ENCODE measurements around the gene MRPS2. TPM values are rescaled to one million over a fixed set of nuclear protein-coding genes. Genes with fewer than 3 reads are reported as not detected.
A peak's percentile ranks its signal among the peaks of the same experiment; 100 is the strongest.

Gene MRPS2
- total RNA-seq, 6 experiments from 2014 or later, result 24.7 to 56.8 (median 30.5) TPM

DNA sequence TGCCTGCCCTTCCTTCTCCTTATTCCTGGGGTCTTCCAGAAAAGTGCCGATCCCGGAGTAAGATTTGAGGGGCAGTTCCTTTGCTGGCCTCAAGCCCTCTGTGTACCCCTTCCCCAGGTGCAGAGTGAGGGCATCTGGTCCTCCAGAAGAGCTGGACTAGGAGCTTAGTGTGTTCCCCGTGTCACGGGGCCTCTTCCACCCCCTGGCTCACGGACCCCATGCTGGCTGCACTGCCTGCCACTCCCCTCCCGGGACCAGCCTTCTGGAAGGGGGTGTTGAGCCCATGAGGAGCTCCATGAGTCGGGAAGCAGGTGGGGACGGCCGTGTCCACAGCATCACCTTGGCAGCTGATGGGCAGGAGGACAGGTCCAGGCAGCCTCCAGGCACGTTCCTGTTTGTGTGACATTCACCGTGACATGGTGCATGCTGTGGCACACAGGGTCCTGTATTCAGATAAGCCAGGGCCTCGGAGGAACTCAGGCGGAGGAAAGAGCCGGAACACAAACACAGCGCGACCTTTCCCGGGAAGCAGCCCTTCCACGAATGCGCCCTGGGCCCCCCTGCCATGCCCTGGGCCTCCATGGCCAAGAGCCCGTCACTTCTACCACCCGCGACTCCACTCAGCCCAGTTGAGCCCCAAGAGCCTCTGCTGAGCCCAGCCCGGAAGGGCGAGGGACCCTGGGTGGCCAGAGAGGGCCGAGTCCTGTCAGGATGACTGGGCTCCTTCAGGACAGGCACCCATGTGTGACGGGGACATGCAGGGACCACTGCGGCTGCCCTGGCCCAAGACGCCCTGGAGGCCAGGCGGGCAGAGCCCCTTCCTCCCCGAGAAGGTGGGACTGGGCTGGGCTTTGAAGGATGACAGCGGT lies 14.8 kb downstream of the MRPS2 start:
- peak in 1 of 3 donors; percentile 37 for DNase-seq
- 70% methylated on average over 19 of the region's 31 CpGs for WGBS (ENCODE audit: insufficient coverage, low coverage, low lambda C conversion rate, missing lambda C conversion rate)
- Histone ChIP-seq H3K4me3 (no peak overlapping the region), H3K27ac (no peak overlapping the region), H3K36me3 (no peaks in the 10 kb centered on the region), H3K9me3 (no peaks in the 10 kb centered on the region), H3K27me3 (no peaks in the 10 kb centered on the region), H3K4me1 (no peaks in the 10 kb centered on the region)
- intact Hi-C loops (cut with DNase I), result no loop called here
- TF ChIP-seq, protein P1, sequence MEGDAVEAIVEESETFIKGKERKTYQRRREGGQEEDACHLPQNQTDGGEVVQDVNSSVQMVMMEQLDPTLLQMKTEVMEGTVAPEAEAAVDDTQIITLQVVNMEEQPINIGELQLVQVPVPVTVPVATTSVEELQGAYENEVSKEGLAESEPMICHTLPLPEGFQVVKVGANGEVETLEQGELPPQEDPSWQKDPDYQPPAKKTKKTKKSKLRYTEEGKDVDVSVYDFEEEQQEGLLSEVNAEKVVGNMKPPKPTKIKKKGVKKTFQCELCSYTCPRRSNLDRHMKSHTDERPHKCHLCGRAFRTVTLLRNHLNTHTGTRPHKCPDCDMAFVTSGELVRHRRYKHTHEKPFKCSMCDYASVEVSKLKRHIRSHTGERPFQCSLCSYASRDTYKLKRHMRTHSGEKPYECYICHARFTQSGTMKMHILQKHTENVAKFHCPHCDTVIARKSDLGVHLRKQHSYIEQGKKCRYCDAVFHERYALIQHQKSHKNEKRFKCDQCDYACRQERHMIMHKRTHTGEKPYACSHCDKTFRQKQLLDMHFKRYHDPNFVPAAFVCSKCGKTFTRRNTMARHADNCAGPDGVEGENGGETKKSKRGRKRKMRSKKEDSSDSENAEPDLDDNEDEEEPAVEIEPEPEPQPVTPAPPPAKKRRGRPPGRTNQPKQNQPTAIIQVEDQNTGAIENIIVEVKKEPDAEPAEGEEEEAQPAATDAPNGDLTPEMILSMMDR (IDR thresholded peaks at IDR 0.05), result no peak
- TF ChIP-seq POLR2A (IDR thresholded peaks at IDR 0.05), result no peak
- ATAC-seq, result peak in 1 of 4 donors; percentile 33

DNA sequence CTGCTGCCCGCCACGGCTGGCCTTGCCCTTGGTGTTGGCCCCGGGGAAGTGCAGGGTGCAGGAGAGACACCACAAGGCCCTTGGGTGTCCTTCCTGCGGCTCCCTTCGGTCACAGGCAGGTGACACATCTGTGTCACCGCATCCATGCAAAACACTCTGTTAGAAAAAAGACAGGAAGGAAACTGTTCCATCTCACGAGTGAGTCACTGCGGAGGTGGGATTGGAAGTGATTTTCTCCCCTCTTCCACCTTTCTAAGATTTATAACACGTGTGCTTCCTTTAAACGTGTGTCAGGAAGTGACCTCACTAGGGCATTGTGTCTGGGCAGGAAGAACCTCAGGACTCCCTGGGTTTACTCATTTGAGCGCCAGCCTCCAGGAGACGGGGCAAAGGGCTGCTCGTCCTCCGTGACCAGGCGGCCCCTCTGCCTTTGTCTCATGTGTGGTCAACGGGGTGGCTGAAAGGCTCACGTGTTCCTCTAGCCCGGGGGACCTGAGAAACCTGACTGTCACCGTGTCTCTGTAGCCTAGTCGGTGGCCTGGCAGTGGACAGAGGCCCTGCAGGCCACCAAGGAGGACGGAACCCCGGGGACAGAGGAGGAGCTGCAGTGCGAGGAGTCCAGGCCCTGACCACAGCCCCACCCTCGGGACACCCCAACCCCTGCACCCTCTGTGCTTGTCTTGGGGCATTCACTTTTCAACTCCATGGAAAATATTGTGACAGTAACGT lies 15.8 kb downstream of the MRPS2 start:
- Histone ChIP-seq H3K27ac (no peak overlapping the region), H3K27me3 (no peaks in the 10 kb centered on the region), H3K4me3 (no peak overlapping the region), H3K36me3 (no peaks in the 10 kb centered on the region), H3K9me3 (no peaks in the 10 kb centered on the region), H3K4me1 (no peaks in the 10 kb centered on the region)
- DNase-seq (no peak), ATAC-seq (peak in 2 of 4 donors; percentile 7 to 27)
- 37% methylated on average over 9 of the region's 25 CpGs for WGBS (ENCODE audit: insufficient coverage, low coverage, low lambda C conversion rate, missing lambda C conversion rate)
- no peak for TF ChIP-seq POLR2A (IDR thresholded peaks at IDR 0.05)
- TF ChIP-seq, protein P1 (IDR thresholded peaks at IDR 0.05), result no peak
- intact Hi-C loops (cut with DNase I), result no loop called here

DNA sequence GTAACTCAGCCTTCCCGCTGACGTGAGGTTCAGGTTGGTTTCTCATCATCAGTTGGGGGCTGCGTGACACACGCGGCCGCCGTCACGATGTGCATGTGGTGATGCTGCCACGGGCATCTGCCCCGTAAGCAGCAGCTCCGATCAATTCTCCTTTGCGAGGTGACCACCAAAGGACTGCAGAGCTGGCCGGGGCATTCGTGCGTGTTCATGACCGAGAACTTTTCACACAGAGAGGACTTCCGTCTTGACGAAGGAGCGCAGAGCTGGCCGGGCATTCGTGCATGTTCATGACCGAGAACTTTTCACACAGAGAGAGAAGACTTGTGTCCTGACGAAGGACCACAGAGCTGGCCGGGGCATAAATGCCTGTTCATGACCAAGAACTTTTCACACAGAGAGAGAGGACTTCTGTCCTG lies 16.9 kb downstream of the MRPS2 start:
- no peak for DNase-seq
- ATAC-seq, result no peak

DNA sequence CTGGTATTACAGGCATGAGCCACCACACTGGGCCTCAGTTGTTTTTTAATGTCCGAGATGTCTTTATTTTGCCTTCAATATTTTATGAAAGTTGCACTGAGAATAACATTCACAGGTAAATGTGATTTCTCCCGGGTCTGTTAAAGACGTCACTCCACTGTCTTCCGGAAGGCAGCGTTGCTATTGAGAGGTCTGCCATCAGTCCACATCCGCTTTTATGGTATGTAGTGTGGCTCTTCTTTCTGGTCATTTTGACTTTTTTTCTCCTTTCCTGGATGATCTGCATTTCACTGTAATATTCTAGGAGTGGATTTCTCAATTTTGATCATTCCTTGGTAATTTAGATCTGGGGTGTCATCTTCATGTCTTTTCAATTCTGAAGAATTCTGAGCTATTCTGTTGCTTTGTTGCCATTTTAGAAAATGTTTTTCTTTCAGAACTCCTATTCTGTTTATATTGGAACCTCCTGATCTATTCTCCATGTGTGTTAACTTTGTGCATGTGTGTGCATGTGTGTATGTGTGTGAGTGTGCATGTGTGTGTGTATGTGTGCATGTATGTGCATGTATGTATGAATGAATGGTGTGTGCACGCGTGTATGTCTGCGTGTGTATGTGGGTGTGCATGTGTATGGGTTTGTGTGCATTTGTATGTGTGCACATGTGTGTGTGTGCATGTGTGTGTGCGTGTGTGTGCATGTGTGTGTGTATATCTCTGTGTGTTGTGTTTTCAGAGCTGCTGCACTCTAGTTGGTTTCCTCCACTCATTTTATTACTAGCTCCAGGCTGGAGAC lies 18.9 kb downstream of the MRPS2 start:
- no peaks in the 10 kb centered on the region for H3K36me3 ChIP-seq
- TF ChIP-seq, protein P1 (IDR thresholded peaks at IDR 0.05), result no peak
- TF ChIP-seq POLR2A (IDR thresholded peaks at IDR 0.05), result no peak
- no peaks in the 10 kb centered on the region for H3K9me3 ChIP-seq
- no peak overlapping the region for H3K27ac ChIP-seq
- DNase-seq, result no peak
- H3K4me3 ChIP-seq, result no peak overlapping the region
- intact Hi-C loops (cut with DNase I), result no loop called here
- H3K27me3 ChIP-seq, result no peaks in the 10 kb centered on the region
- no peak for ATAC-seq
- 82% methylated on average over 9 of the region's 10 CpGs for WGBS (ENCODE audit: insufficient coverage, low coverage, low lambda C conversion rate, missing lambda C conversion rate)
- no peaks in the 10 kb centered on the region for H3K4me1 ChIP-seq

More for the DNA sequence above, 16.9 kb downstream of the MRPS2 start:
- Histone ChIP-seq H3K4me1 (no peaks in the 10 kb centered on the region), H3K9me3 (no peaks in the 10 kb centered on the region), H3K27me3 (no peaks in the 10 kb centered on the region), H3K4me3 (no peak overlapping the region), H3K36me3 (no peaks in the 10 kb centered on the region), H3K27ac (no peak overlapping the region)
- no peak for TF ChIP-seq POLR2A (IDR thresholded peaks at IDR 0.05)
- TF ChIP-seq, protein P1 (IDR thresholded peaks at IDR 0.05), result no peak
- 90% methylated on average over 18 of the region's 24 CpGs for WGBS (ENCODE audit: insufficient coverage, low coverage, low lambda C conversion rate, missing lambda C conversion rate)
- intact Hi-C loops (cut with DNase I), result no loop called here
